ENCODE data around the gene OR10G6. TPM values are rescaled to one million over a fixed set of nuclear protein-coding genes. Genes with fewer than 3 reads are reported as not detected.

The OR10G6 gene, protein sequence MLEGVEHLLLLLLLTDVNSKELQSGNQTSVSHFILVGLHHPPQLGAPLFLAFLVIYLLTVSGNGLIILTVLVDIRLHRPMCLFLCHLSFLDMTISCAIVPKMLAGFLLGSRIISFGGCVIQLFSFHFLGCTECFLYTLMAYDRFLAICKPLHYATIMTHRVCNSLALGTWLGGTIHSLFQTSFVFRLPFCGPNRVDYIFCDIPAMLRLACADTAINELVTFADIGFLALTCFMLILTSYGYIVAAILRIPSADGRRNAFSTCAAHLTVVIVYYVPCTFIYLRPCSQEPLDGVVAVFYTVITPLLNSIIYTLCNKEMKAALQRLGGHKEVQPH
- not detected for total RNA-seq

DNA sequence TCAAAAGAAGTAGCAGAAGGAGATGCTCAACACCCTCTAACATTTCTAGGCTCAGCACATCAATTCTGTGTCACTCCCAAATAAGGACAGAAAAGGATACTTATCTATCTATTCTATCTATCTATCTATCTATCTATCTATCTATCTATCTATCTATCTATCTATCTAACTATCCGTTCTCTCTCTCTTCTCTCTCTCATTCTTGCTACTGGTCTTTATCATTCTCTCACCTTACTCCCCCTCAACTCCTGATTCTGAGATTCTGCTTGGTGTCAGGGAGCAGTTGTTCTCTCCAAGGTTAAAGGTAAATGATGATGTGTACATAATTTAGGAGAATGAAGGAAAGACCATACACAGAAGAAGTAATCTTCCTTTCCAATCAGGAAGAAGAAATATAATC, at the start of gene OR10G6:
OR10G6 (minus strand) TSS at position 43 of the 400 bp plus-strand sequence; CDS start at position 43, 0 bp downstream.
- Histone ChIP-seq H3K4me1 (no peaks in the 10 kb centered on the region), H3K9me3 (no peaks in the 10 kb centered on the region), H3K4me3 (no peak within 1 kb of the TSS), H3K36me3 (no peaks in the 10 kb centered on the region), H3K27me3 (no peaks in the 10 kb centered on the region), H3K27ac (no peak within 1 kb of the TSS)
- intact Hi-C loops (cut with DNase I; ENCODE audit: low total_unique reads) = no loop called here
- no peak for DNase-seq
- TF ChIP-seq, protein P1, sequence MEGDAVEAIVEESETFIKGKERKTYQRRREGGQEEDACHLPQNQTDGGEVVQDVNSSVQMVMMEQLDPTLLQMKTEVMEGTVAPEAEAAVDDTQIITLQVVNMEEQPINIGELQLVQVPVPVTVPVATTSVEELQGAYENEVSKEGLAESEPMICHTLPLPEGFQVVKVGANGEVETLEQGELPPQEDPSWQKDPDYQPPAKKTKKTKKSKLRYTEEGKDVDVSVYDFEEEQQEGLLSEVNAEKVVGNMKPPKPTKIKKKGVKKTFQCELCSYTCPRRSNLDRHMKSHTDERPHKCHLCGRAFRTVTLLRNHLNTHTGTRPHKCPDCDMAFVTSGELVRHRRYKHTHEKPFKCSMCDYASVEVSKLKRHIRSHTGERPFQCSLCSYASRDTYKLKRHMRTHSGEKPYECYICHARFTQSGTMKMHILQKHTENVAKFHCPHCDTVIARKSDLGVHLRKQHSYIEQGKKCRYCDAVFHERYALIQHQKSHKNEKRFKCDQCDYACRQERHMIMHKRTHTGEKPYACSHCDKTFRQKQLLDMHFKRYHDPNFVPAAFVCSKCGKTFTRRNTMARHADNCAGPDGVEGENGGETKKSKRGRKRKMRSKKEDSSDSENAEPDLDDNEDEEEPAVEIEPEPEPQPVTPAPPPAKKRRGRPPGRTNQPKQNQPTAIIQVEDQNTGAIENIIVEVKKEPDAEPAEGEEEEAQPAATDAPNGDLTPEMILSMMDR (IDR thresholded peaks at IDR 0.05) = no peak
- TF ChIP-seq POLR2A (IDR thresholded peaks at IDR 0.05) = no peak

DNA sequence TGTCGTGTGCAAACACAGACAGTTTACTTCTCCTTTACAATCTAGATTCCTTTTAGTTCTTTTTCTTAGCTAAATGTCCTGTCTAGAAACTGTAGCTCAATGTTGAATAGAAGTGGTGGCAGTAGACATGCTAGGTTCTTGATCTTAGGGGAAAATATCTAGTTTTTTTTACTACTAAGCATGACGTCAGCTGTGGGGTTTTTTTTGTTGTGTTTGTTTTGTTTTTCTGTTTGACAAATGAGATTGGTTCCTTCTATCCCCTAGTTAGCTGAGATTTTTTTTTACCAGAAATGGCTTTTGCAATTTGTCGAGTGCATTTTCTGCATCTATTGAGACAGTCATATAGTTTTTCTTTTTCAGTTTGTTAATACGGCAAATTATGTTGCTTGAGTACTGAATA, 48.5 kb upstream of the OR10G6 start:
- H3K4me3 ChIP-seq = no peak overlapping the region
- intact Hi-C loops (cut with DNase I; ENCODE audit: low total_unique reads) = no loop called here
- no peak overlapping the region for H3K27ac ChIP-seq
- DNase-seq = no peak
- H3K36me3 ChIP-seq = no peaks in the 10 kb centered on the region
- H3K4me1 ChIP-seq = no peaks in the 10 kb centered on the region
- no peaks in the 10 kb centered on the region for H3K9me3 ChIP-seq
- no peaks in the 10 kb centered on the region for H3K27me3 ChIP-seq
- TF ChIP-seq, protein P1 (IDR thresholded peaks at IDR 0.05) = no peak
- no peak for TF ChIP-seq POLR2A (IDR thresholded peaks at IDR 0.05)

DNA sequence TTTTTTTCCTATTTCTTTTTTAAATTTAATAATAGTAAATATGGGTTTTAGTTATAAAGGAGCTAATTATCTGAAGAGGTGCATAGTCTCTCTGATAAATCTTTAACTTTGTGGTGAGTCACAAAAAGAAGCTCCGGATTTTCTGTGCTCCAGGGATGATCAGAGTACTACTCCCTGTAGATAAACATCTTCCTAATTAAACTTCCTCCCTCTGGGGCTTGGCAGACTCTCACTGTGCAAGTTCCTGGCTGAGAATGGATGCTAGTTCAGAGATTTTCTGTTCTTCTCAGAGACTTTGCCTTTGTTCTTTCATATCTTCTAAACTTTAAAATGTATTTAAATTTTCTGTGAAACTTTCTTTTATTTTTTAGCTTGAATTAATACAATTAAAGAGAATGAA, 46.3 kb upstream of the OR10G6 start, which contains the start of gene OR10G7:
OR10G7 (minus strand) TSS at position 72 of the 400 bp plus-strand sequence. CDS start 2,324 bp downstream, outside the sequence.
- Histone ChIP-seq H3K36me3 (no peaks in the 10 kb centered on the region), H3K4me1 (no peaks in the 10 kb centered on the region), H3K27ac (no peak within 1 kb of the TSS), H3K9me3 (no peaks in the 10 kb centered on the region), H3K4me3 (no peak within 1 kb of the TSS), H3K27me3 (no peaks in the 10 kb centered on the region)
- intact Hi-C loops (cut with DNase I; ENCODE audit: low total_unique reads) = no loop called here
- no peak for DNase-seq
- TF ChIP-seq POLR2A (IDR thresholded peaks at IDR 0.05) = no peak
- TF ChIP-seq, protein P1 (IDR thresholded peaks at IDR 0.05) = no peak

DNA sequence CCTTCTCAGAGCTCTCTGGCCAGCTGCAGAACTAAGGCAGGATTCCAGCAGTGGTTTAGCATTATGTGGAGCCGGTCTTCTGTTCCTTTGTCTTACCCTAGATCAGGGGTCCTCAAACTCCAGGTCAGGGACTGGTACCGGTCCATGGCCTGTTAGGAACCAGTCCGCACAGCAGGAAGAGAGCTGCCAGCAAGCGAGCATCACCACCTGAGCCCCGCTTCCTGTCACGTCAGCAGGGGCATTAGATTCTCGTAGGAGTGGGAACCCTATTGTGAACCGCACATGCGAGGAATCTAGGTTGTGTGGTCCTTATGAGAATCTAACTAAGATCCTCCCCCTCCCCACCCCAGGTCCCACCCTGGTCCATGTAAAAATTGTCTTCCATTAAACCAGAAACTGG, 44.6 kb upstream of the OR10G6 start:
- Histone ChIP-seq H3K9me3 (no peaks in the 10 kb centered on the region), H3K4me1 (no peaks in the 10 kb centered on the region), H3K27ac (no peak overlapping the region), H3K36me3 (no peaks in the 10 kb centered on the region), H3K4me3 (no peak overlapping the region), H3K27me3 (no peaks in the 10 kb centered on the region)
- no peak for TF ChIP-seq POLR2A (IDR thresholded peaks at IDR 0.05)
- TF ChIP-seq, protein P1 (IDR thresholded peaks at IDR 0.05) = no peak
- DNase-seq = no peak
- intact Hi-C loops (cut with DNase I; ENCODE audit: low total_unique reads) = no loop called here

DNA sequence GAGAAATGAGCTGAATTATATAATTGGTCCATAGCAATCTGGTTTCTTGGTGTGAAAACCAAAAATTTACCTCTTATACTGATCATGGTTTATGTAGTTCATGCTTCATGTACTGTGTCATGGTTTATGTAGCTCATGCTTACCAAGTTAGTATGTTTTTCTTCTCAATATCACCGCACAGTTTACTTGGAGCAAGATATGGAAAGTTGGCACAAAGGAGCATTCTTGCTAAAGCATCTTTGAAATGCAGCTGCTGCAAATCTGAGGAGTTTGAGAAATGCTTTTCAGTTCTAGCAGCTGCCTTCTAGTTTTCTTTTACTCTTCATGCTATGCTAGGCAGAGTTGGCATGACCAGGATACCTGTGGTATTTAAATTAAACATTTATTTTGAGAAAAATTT, 41.7 kb upstream of the OR10G6 start:
- DNase-seq = no peak
- H3K4me1 ChIP-seq = no peaks in the 10 kb centered on the region
- intact Hi-C loops (cut with DNase I; ENCODE audit: low total_unique reads) = no loop called here
- H3K27me3 ChIP-seq = no peaks in the 10 kb centered on the region
- no peaks in the 10 kb centered on the region for H3K36me3 ChIP-seq
- no peak overlapping the region for H3K27ac ChIP-seq
- H3K4me3 ChIP-seq = no peak overlapping the region
- no peak for TF ChIP-seq POLR2A (IDR thresholded peaks at IDR 0.05)
- TF ChIP-seq, protein P1 (IDR thresholded peaks at IDR 0.05) = no peak
- no peaks in the 10 kb centered on the region for H3K9me3 ChIP-seq

Data from uterus (tissue), 4 donors.